ENCODE results near the gene LILRB2. TPM values are rescaled to one million over a fixed set of nuclear protein-coding genes. Genes with fewer than 3 reads are reported as not detected.

The LILRB2 gene
- polyA plus RNA-seq, 1 of the 3 experiments (the other 2 are of a cell fraction), result not detected

DNA sequence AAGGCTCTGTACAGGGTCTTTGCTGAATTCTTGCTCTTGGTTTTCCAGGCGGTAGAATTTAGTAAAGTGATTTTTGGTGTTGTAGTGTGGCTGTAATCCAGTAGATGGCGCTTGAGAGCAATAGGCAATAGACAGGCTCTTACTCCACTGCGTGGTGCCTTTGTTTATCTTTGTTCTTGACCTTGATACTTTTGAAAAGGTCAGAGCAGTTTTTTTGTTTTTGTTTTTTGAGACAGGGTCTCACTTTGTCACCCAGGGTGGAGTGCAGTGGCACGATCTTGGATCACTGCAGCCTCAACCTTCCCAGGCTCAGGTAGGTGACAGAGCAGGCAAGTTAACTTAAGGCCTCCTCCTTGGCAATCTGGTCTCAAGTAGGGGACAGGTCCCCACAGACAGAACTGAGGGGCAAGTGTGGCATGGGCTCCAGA, 44.3 kb upstream of the LILRB2 start:
- no peaks in the 10 kb centered on the region for H3K9me2 ChIP-seq
- H3K36me3 ChIP-seq (replicated peaks in 1 of 2; ENCODE audit: control insufficient read depth in 1 of 2, insufficient read depth in 2 of 2, low read length in 1 of 2), result no peaks in the 10 kb centered on the region
- no peaks in the 10 kb centered on the region for H3F3A ChIP-seq (replicated peaks; ENCODE audit: insufficient read depth)
- 10% methylated on average over 4 of the region's 4 CpGs for WGBS (ENCODE audit: low lambda C conversion rate)
- H3K27ac ChIP-seq (ENCODE audit: low read depth in 2 of 2, low read length in 1 of 2), result no peak overlapping the region
- H3K4me1 ChIP-seq (ENCODE audit: control insufficient read depth in 1 of 2, insufficient read depth in 2 of 2, low read depth in 1 of 2, low read length in 1 of 2), result no peaks in the 10 kb centered on the region
- H2AFZ ChIP-seq (ENCODE audit: low read depth), result no peak overlapping the region
- H4K20me1 ChIP-seq (ENCODE audit: insufficient read depth), result no peaks in the 10 kb centered on the region
- no peaks in the 10 kb centered on the region for H3K9me3 ChIP-seq
- DNase-seq, result peak; percentile 59
- ChIA-PET CTCF (interaction anchor here (0.8 to 2.2 kb wide), 14 partner anchors 9 to 104 kb away, joined by 3 to 22 read pairs (median 4); partner anchors contain the start of genes LILRA4 and LILRA5), POLR2A (no interaction called here)
- no peak overlapping the region; a peak in 1 of 4 replicates for H3K4me3 ChIP-seq (ENCODE audit: low read depth in 2 of 2, low read length in 1 of 2)
- no peak overlapping the region for H3K9ac ChIP-seq
- no peaks in the 10 kb centered on the region for H3K79me2 ChIP-seq (ENCODE audit: insufficient read depth)
- no peak overlapping the region for H3K4me2 ChIP-seq
- peaks cover 49% of the 10 kb centered on the region for H3K27me3 ChIP-seq (ENCODE audit: insufficient read depth)
- TF ChIP-seq, protein P1, sequence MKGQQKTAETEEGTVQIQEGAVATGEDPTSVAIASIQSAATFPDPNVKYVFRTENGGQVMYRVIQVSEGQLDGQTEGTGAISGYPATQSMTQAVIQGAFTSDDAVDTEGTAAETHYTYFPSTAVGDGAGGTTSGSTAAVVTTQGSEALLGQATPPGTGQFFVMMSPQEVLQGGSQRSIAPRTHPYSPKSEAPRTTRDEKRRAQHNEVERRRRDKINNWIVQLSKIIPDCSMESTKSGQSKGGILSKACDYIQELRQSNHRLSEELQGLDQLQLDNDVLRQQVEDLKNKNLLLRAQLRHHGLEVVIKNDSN (IDR thresholded peaks at IDR 0.05; ENCODE audit: borderline replicate concordance, low read depth), result no peak
- TF ChIP-seq SMC3 (IDR thresholded peaks at IDR 0.05; ENCODE audit: low read depth, low read length) (peak; percentile 51), TAF1 (IDR thresholded peaks at IDR 0.05; ENCODE audit: borderline replicate concordance, low read depth, low read length) (no peak), SIN3A (IDR thresholded peaks at IDR 0.05; ENCODE audit: borderline replicate concordance, low read depth, low read length) (no peak), MEF2A (IDR thresholded peaks at IDR 0.05; ENCODE audit: borderline replicate concordance, low read depth) (no peak), CTCF (IDR thresholded peaks at IDR 0.05) (peak; percentile 80), TEAD4 (IDR thresholded peaks at IDR 0.05; ENCODE audit: borderline replicate concordance, insufficient read depth) (no peak), RXRA (IDR thresholded peaks at IDR 0.05; ENCODE audit: borderline replicate concordance, low read depth) (no peak), IRF3 (IDR thresholded peaks at IDR 0.05; ENCODE audit: low read depth, low read length) (no peak), YY1 (IDR thresholded peaks at IDR 0.05; ENCODE audit: low read depth) (no peak), TCF12 (IDR thresholded peaks at IDR 0.05) (no peak), USF2 (IDR thresholded peaks at IDR 0.05; ENCODE audit: borderline replicate concordance, low read depth, low read length) (no peak), CHD2 (IDR thresholded peaks at IDR 0.05; ENCODE audit: low read length, partially characterized antibody) (no peak), RCOR1 (IDR thresholded peaks at IDR 0.05; ENCODE audit: low read length) (no peak), FOXM1 (IDR thresholded peaks at IDR 0.05; ENCODE audit: low read depth) (no peak), FOSL2 (IDR thresholded peaks at IDR 0.05; ENCODE audit: borderline replicate concordance, low read depth) (no peak), NRF1 (IDR thresholded peaks at IDR 0.05; ENCODE audit: low read depth, low read length) (no peak), RAD21 (IDR thresholded peaks at IDR 0.05; ENCODE audit: low read length) (peak; percentile 48), GATA2 (CRISPR knock-in tag; IDR thresholded peaks at IDR 0.05) (no peak)
- TF ChIP-seq, protein P2, sequence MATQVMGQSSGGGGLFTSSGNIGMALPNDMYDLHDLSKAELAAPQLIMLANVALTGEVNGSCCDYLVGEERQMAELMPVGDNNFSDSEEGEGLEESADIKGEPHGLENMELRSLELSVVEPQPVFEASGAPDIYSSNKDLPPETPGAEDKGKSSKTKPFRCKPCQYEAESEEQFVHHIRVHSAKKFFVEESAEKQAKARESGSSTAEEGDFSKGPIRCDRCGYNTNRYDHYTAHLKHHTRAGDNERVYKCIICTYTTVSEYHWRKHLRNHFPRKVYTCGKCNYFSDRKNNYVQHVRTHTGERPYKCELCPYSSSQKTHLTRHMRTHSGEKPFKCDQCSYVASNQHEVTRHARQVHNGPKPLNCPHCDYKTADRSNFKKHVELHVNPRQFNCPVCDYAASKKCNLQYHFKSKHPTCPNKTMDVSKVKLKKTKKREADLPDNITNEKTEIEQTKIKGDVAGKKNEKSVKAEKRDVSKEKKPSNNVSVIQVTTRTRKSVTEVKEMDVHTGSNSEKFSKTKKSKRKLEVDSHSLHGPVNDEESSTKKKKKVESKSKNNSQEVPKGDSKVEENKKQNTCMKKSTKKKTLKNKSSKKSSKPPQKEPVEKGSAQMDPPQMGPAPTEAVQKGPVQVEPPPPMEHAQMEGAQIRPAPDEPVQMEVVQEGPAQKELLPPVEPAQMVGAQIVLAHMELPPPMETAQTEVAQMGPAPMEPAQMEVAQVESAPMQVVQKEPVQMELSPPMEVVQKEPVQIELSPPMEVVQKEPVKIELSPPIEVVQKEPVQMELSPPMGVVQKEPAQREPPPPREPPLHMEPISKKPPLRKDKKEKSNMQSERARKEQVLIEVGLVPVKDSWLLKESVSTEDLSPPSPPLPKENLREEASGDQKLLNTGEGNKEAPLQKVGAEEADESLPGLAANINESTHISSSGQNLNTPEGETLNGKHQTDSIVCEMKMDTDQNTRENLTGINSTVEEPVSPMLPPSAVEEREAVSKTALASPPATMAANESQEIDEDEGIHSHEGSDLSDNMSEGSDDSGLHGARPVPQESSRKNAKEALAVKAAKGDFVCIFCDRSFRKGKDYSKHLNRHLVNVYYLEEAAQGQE (IDR thresholded peaks at IDR 0.05; ENCODE audit: low read depth, low read length), result no peak
